Measurements from ENCODE around the gene ITPKA.
A peak's percentile ranks its signal among the peaks of the same experiment; 100 is the strongest.
"Not testable (repeated sequence)": the region's sequence is repeated elsewhere in the genome, so short reads cannot be mapped to it uniquely, and the experiment has no call there.

The ITPKA gene

DNA sequence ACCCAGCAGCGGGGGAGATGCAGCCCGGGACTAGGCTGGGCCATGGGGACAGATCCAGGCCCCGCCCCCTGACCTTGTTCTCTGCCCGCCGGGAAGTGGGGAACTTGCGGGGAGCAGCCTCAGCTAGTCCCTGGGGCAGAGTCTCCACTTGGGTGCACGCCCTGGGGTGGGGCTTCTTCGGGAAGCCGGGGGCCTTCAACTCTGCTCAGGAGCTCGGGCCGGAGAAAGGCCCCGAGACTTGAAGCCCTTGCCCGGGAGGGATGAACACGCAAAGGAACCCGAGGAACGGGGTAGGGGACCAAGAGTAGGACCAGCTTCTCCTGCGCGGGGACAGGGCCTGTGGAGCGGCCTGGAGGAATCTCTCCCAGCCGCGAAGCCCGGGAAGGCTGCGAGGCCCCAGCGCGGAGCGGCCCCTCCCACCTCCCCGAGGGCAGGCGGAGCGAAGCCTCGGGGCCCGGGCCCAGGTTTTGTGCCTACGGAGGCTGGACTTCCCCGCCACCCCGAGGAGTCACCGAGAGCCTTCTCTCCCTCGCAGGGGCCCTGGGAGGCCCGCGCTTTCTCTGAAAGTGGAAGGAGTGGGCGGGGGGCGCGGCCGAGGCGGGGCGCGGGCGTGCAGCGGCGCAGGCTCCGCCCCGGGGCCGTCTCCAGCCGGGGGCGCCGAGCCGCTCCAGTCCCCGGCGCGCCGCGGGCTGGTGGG lies at the start of gene ITPKA:
Gene ITPKA, plus strand, starts transcription at position 670 of the 697 bp plus-strand sequence. CDS start 54 bp downstream, outside the sequence.
- peak; percentile 56 to 83 for DNase-seq

DNA sequence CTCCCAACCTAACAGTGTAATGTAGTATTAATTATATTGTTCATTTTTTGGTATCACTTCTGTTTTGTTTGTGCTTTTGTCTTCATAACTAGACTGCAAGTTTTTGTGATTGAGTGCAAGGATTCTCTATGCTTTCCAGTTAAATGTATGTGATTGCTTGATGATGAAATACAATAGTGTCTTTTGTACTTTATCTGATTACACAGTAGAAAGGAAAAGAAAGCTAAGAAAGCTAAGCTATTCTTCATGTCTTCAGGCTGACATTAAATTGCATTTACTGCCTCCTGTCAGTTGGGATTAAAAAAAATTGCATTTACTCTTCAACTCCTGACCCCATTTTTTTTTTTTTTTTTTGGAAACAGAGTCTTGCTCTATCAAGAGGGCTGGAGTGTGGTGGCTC lies 48.3 kb upstream of the ITPKA start:
- DNase-seq = no peak

DNA sequence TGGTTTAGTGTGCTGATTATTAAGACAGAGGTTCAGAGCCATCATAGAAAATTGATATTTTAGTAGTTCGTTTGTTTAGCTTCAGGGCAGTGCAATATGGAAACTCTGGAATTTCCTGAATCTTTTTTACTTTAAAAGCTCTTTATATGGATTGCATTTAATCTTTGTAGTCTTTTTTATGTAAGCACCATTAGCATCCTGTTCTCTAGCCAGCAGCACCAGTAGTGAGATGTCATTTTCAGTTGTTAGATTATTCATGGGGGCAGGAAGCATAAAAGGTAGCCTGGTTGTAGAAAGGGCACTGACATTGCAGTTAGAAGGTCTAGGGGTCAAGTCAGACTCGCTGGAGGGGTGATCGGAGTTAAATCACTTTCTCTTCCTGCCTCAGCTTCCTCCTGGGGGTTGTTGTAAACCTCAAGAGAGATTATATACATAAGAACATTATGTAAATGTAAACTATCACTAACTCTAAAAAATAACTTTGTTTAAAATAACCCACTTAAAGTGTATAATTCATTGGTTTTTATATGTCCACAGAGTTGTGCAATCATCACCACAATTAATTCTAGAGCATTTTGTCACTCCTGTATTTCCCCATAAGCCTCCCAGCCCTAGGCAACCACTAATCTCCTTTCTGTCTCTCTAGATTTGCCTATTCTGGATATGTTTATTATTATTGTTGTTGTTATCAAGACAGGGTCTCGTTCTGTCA lies 31.4 kb upstream of the ITPKA start:
- no peak for DNase-seq

DNA sequence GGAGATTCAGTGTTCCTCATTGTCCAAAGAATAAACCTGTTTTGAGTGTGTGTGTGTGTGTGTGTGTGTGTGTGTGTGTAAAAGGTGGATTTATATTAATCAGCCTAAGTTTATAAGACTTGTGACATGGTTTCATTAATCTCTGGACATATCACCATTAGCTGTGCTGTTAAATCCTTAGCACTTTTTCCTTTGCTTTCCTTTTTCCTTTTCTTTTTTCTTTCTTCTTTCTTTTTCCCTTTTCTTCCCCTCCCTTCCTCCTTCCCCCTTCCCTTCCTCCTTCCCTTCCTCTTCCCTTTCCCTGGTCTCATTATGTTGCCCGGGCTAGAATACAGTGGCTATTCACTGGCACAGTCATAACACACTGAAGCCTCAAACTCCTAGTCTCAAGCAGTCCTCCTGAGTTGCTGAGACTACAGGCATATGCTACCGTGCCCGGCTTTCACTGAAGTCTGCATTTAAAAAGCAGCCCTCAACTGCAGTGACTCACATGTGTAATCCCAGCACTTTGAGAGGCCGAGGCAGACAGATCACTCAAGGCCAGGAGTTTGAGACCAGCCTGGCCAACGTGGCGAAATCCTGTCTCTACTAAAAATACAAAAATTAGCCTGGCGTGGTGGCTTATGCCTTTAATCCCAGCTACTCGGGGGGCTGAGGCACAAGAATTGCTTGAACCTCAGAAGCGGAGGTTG lies 28.6 kb upstream of the ITPKA start:
- no peak for DNase-seq

DNA sequence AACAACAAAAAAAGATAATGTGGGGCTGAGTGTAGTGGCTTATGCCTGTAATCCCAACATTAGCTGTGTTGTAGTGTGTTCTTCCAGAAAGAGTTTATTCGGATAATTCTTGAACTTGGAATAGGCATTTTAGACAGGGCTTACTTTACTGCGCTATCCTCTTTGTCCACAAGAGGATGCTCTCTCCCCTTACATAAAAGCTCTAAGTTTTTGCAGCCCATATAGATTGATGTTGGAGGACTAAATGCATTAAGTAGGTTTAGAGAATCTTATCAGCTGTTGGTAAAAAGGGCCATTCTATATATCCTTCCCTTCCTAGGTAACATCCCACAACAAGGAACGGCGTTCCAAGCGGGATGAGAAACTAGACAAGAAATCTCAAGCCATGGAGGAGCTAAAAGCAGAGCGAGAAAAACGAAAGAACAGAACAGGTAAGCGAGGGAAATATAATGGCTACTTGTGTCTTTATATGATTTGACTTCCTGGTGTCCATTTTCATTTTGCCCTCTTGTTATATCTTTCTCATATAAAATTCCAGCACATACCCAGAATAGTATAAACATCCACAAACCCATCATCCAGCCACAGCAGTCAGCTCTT lies 27.8 kb upstream of the ITPKA start:
- peak in 1 of 2 experiments; percentile 39 for DNase-seq

DNA sequence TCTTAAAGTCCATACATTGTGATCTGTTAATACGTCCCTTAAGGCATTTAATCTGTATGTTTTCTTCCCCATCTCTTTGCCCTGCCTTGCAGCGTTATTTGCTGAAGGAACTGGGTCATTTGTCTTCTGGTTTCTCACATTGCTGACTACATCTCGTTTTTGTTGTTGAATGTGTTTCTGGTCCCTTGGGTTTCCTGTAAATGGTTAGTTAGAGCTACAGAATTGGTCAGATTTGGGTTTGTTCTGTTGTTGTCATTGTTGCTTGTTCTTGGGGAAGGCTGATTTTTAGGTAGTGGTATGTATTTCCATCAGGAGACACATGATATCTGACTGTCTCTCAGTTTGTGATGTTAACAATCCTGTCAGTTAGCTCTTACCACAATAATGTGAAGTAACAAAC lies 27.0 kb upstream of the ITPKA start:
- no peak for DNase-seq

DNA sequence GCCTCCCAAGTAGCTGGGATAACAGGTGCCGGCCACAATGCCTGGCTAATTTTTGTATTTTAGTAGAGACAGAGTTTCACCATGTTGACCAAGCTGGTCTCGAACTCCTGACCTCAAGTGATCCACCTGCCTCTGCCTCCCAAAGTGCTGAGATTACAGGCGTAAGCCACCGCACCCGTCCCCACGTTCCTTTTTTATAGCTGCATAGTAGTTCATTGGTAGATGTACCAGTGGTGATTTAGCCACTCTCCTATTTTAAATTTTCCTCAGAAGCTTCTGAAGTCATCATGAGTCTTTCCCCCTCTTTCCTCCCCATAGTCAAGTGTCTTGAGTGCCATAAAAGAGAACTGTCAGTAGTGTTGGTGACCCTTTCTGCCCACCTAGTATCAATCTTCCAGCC lies 24.0 kb upstream of the ITPKA start:
- not testable (repeated sequence) for DNase-seq

DNA sequence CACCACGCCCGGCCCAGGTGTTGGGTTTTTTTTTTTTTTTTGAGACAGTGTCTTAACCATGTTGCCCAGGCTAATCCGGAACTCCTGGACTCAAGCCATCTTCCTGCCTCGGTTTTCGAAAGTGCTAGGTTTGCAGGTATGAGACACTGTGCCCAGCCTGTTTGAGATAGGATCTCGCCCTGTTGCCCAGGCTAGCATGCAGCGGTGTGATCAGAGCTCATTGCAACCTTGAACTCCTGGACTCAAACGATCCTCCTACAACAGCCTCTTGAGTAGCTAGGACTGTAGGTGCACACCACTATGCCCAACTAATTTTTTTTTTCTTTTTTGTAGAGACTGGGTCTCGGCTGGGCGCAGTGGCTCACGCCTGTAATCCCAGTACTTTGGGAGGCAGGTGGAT lies 20.3 kb upstream of the ITPKA start:
- no peak for DNase-seq

DNA sequence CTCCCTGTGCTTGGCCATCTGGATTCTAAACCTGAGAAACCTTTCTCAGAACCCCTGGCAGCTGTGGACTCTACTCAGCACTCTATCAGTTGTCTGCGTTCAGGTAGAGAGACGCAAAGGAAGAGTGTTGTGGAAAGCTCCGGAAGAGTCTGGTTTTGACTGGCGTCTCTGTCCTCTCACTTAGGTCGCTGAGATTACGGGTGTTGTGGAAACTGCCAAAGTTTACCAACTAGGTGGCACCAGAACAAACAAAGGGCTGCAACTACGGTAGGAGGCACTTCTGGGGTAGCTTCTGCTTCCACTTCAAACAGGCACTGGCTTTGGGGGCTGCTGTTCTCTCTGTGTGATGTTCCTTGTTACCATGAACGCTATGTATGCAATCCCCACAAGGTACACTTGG lies 19.2 kb upstream of the ITPKA start:
- no peak for DNase-seq

DNA sequence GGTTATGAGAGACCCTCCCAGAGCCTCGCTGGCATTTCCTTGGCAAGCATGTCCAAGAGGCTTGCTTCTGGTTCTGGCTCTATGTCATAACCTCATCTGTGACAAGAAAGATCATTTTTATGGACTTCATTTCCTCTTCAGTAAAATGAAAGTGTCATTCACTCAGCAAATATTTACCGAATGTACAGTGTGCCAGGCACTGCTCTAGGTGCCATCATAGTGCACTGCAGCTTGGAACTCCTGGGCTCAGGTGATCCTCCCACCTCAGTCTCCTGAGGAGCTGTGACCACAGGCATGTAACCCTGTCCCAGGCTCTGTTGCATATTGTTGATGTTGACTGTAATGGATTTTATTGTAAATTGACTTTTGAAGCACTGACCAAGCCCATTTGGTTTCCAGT lies 18.7 kb upstream of the ITPKA start:
- DNase-seq = no peak

DNA sequence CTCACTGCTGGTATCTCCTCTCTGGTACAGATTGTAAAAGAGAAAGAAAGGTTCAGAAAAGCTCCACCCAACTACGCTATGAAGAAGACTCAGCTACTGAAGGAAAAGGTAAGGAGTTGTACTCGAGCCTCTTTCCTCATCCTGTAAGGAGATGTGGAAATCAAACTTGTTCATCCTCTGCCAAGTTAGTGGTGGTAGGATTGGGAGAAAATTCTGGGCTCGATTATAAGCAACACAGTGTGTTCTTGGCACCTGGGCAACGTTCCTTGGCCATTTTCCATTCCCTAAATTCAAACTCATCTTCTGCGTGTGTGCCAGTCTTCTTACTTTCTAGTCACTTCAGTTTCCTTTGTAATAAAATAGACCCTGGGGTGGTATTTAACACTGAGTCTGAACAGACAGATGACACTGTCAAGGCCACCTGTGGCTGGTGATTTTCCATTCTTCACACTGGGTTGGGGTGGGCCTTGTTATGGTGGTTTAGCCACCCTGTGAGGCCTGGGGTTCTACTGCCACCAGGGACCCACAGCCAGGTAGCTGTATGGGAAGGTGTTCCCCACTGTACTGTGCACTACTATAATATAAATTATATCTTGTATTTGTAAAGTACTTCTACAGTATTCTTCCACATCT lies 17.1 kb upstream of the ITPKA start:
- DNase-seq = no peak

DNA sequence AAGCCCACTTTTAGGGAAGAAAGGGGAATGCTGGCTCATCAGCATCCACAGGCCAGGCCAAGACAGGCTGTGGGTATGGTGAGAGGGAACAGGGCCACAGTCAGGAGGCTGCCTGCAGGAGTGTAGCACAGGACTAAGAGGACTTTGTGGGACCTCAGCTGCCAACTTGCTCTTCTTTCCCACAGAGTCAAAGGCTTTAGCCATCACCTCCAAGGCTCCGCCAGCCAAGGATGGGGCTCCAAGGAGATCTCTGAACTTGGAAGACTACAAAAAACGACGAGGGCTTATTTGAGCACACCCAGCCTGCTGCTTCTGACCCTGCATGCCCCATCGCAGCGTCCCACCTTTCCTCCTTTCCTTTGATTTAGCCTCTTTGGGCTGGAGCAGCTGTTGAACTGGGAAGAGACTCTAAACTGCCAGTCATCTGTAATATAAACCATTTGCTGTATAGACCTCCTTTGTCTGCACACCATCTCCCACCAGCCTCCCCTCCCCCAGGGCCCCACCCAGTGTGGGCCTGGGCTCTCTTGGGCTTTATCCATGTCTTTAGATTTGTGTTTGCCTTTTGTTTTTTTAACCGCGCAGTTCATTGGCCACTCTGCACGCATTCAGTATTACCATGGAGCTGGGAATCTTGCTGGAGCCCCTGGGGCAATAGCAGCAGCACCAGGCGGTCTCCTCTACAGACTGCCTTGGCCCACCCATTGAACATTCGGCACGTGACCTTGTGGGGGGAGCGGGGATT lies 13.1 kb upstream of the ITPKA start:
- DNase-seq = no peak

DNA sequence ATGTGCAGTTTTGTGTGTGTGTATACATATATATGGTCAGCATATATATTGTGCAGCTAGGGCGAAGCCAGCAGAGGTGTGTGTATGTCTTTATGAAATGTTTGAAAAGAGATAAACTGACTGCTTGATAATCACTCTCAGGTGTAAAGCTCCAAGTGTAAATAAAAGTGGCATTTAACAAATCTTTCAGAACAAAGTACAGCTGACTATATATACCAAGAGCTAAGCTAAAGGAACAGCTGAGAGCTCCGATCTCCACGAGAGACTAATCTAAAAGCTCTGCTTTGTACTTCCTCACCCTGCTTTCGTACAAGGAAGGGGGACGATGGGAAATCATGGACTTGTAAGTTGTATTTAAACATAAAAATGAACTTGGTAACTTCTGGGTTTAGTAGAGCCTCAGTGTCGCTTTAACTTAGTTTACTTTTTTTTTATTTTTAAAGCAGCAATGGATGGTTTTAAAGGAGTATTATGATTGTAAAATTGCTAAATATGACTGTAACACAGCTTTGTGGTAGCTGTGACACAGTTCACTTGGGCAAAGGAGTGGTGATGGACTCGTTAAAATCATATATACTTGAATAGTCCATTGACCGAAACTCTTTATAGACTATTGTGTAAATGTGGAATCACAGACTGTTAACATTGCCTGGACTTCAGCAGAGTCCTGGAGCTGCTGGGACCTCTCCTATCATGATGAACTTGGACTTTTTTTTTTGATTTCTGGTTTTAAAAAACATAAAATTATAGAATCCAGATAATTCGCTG lies 11.4 kb upstream of the ITPKA start:
- no peak for DNase-seq

DNA sequence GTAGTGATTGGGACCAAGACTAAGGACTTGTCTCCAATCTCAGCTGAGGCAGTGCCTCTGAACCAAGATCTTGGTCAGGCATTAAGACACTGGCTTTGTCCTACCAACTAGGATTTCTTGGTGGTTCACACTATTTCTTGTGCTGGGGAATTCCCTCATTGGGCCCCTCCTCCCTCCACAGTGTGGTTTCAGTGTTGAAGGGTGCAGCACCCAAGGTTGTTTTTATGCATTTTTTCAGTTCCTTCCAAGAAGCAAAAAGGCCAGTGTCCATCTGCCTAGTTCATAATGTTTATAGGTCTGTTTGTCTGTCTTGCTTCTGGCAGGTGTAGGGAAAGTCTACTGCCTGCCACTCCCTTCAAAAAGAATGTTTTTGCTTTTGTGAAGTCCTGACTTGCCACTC lies 10.6 kb upstream of the ITPKA start:
- DNase-seq = no peak

DNA sequence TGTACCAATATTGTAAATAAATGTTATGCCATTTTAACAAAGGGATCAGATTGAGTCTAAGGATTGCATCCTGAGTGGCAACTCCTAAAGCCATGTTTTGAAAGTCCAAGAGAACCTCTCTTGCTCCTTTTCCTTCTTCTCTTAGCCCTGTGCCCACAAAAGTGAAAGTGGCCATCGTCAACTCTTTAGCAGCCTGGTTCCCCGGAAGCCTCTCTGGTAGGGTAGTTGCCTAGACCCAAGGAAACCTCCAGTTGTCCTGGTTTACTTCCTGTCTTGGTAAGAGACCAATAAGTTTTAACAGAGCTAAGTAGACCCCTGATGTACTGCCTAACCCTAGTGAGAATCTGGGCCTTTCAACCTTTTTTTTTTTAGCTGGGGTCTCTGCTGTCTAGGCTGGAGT lies 10.2 kb upstream of the ITPKA start:
- no peak for DNase-seq

DNA sequence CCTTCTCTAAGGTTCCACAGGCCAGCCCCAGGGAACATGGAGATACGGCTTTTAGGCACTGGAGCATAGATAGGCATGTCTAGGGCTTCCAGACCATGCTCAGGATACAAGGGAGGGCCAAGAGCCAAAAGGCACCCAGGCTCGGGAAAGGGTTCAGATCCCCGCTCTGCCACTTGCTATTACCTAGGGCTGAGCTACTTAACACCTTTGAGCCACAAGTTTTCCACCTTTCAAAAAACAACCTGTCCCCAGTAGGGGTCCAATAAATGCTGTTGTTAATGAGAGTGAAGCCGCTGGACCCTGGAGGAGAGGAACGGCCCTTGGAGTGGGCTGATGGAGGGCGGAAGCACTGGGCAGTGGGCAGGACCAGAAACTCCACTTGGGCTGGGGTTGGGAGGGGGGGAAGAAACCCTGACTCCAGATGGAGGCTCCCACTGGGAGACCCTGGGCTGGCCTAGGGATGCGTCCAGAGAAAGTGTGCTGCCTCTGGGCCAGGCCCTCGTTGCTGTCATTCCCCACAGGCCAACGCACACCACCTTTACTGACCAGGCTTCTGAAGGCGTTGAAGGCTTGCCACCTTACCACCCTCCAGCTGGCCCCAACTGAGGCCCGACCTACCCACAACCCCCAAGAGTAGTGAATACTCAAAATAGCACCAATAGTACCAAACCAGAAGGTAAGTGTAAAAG lies 8.6 kb upstream of the ITPKA start:
- no peak for DNase-seq

DNA sequence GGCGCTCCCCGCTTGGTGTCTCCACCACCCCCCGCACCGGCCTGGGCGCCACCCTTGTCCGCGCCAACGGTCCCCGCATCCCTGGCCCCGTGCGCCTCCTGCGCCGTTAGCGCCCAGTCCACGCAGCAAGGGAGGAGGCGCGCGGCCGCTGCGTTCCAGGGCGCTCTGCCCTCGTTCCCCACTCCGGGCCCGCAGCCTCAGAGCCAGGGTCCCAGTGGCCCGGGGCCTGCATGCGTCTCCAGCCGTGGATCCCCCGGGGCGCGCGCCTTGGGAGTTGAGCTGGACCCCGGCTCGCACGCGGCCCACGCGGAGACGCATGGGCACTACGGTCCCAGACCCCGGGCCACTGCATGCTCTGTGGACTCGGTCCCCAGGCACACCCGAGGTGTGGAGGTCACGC lies 7.4 kb upstream of the ITPKA start:
- no peak for DNase-seq

DNA sequence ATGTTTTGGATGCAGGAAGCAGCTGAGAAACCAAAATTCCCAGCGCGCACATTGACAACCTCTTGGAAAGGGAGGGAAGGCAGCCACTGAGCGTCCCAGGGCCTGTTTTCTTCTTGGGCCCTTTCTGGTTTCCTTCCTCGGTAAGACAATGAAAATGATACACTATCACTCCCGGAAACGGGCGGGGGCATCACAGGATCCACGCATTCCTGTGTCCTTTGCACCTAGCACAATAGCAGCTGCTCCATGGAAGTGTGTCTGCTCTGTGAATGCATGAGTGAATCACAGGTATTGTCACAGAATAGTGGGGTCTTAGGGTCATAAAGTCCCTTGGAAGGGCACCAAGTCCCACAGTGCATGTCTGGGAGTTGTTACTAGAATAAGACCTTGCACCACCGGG lies 6.3 kb upstream of the ITPKA start:
- no peak for DNase-seq

DNA sequence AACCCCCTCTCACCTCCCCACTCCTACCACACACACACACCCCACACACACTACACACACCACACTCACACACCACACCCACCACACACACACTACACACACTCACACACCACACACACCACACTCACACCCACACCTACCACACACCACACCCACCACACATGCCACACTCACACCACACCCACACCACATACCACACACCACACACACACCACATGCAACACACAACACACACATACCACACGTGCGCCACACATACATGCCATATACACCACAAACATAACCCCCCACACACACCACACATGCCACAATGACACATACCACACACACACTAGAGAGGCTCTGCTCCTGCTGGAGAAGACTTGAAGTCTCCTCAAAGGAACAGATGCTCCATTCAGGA lies 5.9 kb upstream of the ITPKA start:
- no peak for DNase-seq

DNA sequence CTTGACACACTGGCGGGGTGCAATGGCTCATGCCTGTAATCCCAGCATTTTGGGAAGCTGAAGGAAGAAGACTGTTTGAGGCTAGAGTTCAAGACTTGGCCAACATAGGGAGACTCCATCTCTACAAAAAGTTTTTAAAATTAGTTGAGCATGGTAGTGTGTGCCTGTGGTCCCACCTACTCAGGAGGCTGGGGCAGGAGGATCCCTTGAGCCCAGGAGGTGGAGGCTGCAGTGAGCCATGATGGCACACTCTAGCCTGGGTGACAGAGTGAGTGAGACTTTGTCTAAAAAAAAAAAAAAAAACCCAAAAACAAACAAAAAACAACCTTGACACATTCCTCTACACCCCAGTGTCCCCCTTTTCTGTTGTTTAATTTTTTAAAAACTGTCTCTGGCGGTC lies 4.0 kb upstream of the ITPKA start:
- no peak for DNase-seq

DNA sequence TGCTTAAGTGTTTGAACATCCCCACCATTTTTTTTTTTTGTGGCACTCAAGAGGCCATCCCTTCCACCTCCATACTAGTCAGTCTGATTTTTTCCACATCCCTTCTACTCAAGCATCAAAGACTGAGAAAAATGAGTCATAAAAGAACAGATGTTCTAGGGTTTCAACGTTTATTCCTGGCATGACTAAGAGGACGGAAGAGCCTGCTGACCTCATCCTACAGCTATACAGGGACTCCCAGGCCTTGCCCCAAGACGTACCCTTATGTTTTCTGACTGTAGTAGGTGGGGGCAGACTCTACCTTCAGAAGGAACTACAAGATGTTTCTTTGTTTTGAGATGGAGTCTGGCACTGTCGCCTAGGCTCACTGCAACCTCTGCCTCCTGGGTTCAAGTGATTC lies 3.3 kb upstream of the ITPKA start:
- peak; percentile 88 to 95 for DNase-seq
